ENCODE results near the gene FBXW5.

FBXW5 gene

DNA sequence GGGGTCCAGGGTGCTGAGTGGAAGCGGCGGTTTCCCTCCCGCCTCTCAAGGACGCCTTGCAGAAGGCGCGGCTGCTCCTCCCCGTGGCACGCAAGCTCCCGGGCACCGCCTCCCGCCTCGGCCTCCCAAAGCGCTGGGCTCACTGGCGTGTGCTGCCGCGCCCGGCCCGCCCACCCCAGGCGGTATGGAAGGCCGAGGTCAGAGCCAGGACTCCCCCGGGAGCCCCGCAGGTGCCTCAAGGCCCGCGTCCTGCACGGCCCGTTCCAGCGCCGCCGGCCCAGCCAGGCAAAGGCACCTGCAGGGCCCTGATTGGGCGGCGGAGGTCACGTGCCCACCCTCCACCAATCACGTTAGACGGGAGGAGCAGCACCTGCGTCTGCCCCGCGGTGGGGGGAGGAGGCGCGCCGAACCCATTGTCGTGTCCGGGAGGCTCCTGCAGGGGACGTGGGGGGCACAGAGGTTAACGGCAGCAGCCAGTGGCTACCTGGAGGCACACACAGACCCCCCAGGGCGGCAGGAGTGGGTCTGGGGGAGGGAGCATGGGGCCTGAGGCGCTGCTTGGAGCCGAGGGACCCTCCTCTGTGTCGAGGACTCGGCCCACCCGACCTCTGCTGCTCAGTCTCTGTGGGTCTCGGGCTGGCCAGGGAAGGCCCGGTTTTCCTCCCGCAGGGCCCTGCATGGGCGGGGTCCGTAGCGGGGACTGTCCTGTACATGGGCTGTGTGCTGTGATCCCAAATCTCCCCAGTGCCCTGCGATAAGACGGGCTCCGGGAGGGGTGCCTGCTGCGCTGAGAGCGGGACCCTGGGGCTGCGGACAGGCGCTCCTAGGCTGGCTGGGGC lies 5.5 kb upstream of the FBXW5 start:
- H3K4me3 ChIP-seq (ENCODE audit: control insufficient read depth, low read depth, low read length), result peak overlapping the region; percentile 59
- TF ChIP-seq CTCF (IDR thresholded peaks at IDR 0.05; ENCODE audit: control insufficient read depth, insufficient read depth, low read depth, low read length, missing control alignments), result no peak

GRCh38 chr9:136949239-136949816 lies 4.8 kb upstream of the FBXW5 start:
- no peak for TF ChIP-seq CTCF (IDR thresholded peaks at IDR 0.05; ENCODE audit: control insufficient read depth, insufficient read depth, low read depth, low read length, missing control alignments)
- peak overlapping the region; percentile 59 for H3K4me3 ChIP-seq (ENCODE audit: control insufficient read depth, low read depth, low read length)
- DNase-seq (ENCODE audit: low read depth), result no peak

More for the DNA sequence above, 5.5 kb upstream of the FBXW5 start:
- peak; percentile 18 for DNase-seq (ENCODE audit: low read depth)

- H3K4me3 ChIP-seq (ENCODE audit: control insufficient read depth, low read depth, low read length), result no peak overlapping the region
- peak; percentile 17 for DNase-seq (ENCODE audit: low read depth)
- peak; percentile 63 for TF ChIP-seq CTCF (IDR thresholded peaks at IDR 0.05; ENCODE audit: control insufficient read depth, insufficient read depth, low read depth, low read length, missing control alignments)
These were observed 3.5 kb upstream of the FBXW5 start for GRCh38 chr9:136947955-136948510.

GRCh38 chr9:136947028-136947891 lies 2.7 kb upstream of the FBXW5 start:
- H3K4me3 ChIP-seq (ENCODE audit: control insufficient read depth, low read depth, low read length), result no peak overlapping the region
- DNase-seq (ENCODE audit: low read depth), result no peak
- no peak for TF ChIP-seq CTCF (IDR thresholded peaks at IDR 0.05; ENCODE audit: control insufficient read depth, insufficient read depth, low read depth, low read length, missing control alignments)

- no peak overlapping the region for H3K4me3 ChIP-seq (ENCODE audit: control insufficient read depth, low read depth, low read length)
- DNase-seq (ENCODE audit: low read depth), result no peak
These were observed 1.9 kb upstream of the FBXW5 start for GRCh38 chr9:136946228-136947027.

More at GRCh38 chr9:136946228-136947027, 1.9 kb upstream of the FBXW5 start:
- TF ChIP-seq CTCF (IDR thresholded peaks at IDR 0.05; ENCODE audit: control insufficient read depth, insufficient read depth, low read depth, low read length, missing control alignments), result no peak
